ENCODE measurements around the gene ZNF791. TPM values are rescaled to one million over a fixed set of nuclear protein-coding genes. Genes with fewer than 3 reads are reported as not detected.
"Not testable (repeated sequence)": the region's sequence is repeated elsewhere in the genome, so short reads cannot be mapped to it uniquely, and the experiment has no call there.

ZNF791 gene
- total and polyA plus RNA-seq, 2 experiments from 2014 or later = 11.5 to 16.2 TPM

DNA sequence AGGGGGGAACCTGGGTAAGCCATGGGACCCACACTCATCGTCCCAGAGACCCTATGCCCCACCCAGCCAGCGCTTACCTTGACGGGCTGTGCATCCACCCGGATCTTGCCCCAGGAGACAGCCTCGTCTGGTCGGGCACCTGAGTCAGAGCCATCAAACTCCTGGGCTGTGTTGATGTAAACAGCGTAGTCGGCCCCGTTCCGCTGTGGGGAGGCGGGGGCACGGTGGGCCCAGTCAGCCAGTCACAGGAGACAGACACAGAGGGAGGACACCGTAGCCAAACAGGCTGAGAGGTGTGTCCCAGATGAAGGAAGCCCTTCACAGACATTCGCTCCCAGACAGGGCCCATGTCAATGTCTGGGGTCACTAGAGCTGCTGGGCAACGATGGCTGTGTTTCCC is 65.2 kb downstream of the ZNF791 start:
- 97% methylated on average over 15 of the region's 15 CpGs for whole genome bisulfite sequencing (ENCODE audit: low lambda C conversion rate, missing lambda C conversion rate)
- no peak overlapping the region for H3K27ac ChIP-seq
- no peaks in the 10 kb centered on the region for H3K9me3 ChIP-seq (ENCODE audit: low read depth)
- TF ChIP-seq EZH2 (IDR thresholded peaks at IDR 0.05; ENCODE audit: borderline replicate concordance) = no peak
- no peak for TF ChIP-seq EZH2phosphoT487 (IDR thresholded peaks at IDR 0.05; ENCODE audit: low read depth, severe bottlenecking, unreplicated experiment)
- TF ChIP-seq, protein P1, sequence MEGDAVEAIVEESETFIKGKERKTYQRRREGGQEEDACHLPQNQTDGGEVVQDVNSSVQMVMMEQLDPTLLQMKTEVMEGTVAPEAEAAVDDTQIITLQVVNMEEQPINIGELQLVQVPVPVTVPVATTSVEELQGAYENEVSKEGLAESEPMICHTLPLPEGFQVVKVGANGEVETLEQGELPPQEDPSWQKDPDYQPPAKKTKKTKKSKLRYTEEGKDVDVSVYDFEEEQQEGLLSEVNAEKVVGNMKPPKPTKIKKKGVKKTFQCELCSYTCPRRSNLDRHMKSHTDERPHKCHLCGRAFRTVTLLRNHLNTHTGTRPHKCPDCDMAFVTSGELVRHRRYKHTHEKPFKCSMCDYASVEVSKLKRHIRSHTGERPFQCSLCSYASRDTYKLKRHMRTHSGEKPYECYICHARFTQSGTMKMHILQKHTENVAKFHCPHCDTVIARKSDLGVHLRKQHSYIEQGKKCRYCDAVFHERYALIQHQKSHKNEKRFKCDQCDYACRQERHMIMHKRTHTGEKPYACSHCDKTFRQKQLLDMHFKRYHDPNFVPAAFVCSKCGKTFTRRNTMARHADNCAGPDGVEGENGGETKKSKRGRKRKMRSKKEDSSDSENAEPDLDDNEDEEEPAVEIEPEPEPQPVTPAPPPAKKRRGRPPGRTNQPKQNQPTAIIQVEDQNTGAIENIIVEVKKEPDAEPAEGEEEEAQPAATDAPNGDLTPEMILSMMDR (IDR thresholded peaks at IDR 0.05; ENCODE audit: poor library complexity) = no peak
- no peak overlapping the region for H2AFZ ChIP-seq
- H3K9me2 ChIP-seq (replicated peaks; ENCODE audit: insufficient read depth) = no peaks in the 10 kb centered on the region
- no peak overlapping the region for H3K4me2 ChIP-seq
- H3K4me3 ChIP-seq = no peak overlapping the region
- DNase-seq (ENCODE audit: low spot score) = no peak
- peaks cover 22% of the 10 kb centered on the region for H3K79me2 ChIP-seq
- H3K27me3 ChIP-seq = no peaks in the 10 kb centered on the region
- peaks cover 7% of the 10 kb centered on the region for H3K4me1 ChIP-seq (ENCODE audit: insufficient read depth)
- no peaks in the 10 kb centered on the region for H3K36me3 ChIP-seq (replicated peaks; ENCODE audit: insufficient read depth, low read depth)
- no peaks in the 10 kb centered on the region for H4K20me1 ChIP-seq (ENCODE audit: insufficient read depth, poor library complexity, severe bottlenecking)

DNA sequence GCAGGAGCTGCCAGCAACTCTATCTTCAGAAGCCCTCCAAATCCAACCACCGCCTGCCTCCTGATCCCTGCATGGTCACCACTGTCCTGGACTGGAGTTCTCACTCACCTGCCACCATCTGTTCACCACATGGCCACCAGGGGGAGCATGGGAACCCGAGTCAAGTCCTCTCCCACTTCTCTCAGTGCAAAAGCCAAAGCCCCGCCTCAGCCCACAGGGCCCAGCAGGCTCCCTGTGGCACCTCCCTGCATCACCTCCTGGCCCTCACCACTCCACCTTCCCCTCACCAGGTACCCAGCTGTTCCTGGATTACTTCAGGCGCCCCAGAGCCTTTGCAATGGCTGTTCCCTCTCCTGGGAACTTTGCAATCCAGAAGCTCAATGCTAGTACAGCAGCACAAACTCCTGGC is 65.7 kb downstream of the ZNF791 start:
- Histone ChIP-seq H3K79me2 (peaks cover 19% of the 10 kb centered on the region), H3K9me3 (ENCODE audit: low read depth) (no peaks in the 10 kb centered on the region), H3K9me2 (replicated peaks; ENCODE audit: insufficient read depth) (no peaks in the 10 kb centered on the region), H3K36me3 (replicated peaks; ENCODE audit: insufficient read depth, low read depth) (no peaks in the 10 kb centered on the region), H3K4me3 (no peak overlapping the region), H3K27ac (no peak overlapping the region), H3K4me1 (ENCODE audit: insufficient read depth) (peaks cover 7% of the 10 kb centered on the region), H2AFZ (no peak overlapping the region), H3K27me3 (no peaks in the 10 kb centered on the region), H4K20me1 (ENCODE audit: insufficient read depth, poor library complexity, severe bottlenecking) (no peaks in the 10 kb centered on the region), H3K4me2 (no peak overlapping the region)
- TF ChIP-seq EZH2 (IDR thresholded peaks at IDR 0.05; ENCODE audit: borderline replicate concordance) (no peak), EZH2phosphoT487 (IDR thresholded peaks at IDR 0.05; ENCODE audit: low read depth, severe bottlenecking, unreplicated experiment) (no peak)
- TF ChIP-seq, protein P1 (IDR thresholded peaks at IDR 0.05; ENCODE audit: poor library complexity) = peak; percentile 66
- WGBS (ENCODE audit: low lambda C conversion rate, missing lambda C conversion rate) = 17% methylated on average over 4 of the region's 4 CpGs
- DNase-seq (ENCODE audit: low spot score) = peak; percentile 89

DNA sequence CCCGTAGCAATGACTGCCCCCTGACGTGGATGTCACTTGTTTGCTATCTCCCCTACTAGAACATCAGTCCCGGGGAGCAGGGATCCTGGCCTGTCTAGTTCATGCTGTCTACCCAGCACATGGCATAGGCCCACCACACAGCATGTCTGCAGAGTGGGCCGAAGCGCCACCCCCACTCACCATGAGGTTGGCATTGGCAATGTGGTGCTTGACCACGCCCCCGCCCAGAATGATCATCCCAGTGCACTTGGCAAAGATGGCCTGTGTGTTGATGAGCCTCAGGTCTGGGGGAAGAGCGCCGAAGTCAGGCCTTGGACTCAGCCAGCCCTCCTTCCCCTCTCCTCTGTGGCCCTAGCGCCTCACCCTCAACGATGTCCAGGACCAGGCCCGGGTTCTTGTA is 66.2 kb downstream of the ZNF791 start:
- H3K9me2 ChIP-seq (replicated peaks; ENCODE audit: insufficient read depth) = no peaks in the 10 kb centered on the region
- DNase-seq (ENCODE audit: low spot score) = no peak
- H3K4me2 ChIP-seq = no peak overlapping the region
- H3K4me3 ChIP-seq = no peak overlapping the region
- TF ChIP-seq, protein P1 (IDR thresholded peaks at IDR 0.05; ENCODE audit: poor library complexity) = no peak
- TF ChIP-seq EZH2phosphoT487 (IDR thresholded peaks at IDR 0.05; ENCODE audit: low read depth, severe bottlenecking, unreplicated experiment) = no peak
- H2AFZ ChIP-seq = no peak overlapping the region
- H3K79me2 ChIP-seq = peaks cover 16% of the 10 kb centered on the region
- H3K9me3 ChIP-seq (ENCODE audit: low read depth) = no peaks in the 10 kb centered on the region
- no peaks in the 10 kb centered on the region for H3K27me3 ChIP-seq
- H3K4me1 ChIP-seq (ENCODE audit: insufficient read depth) = peaks cover 7% of the 10 kb centered on the region
- no peaks in the 10 kb centered on the region for H3K36me3 ChIP-seq (replicated peaks; ENCODE audit: insufficient read depth, low read depth)
- WGBS (ENCODE audit: low lambda C conversion rate, missing lambda C conversion rate) = 98% methylated on average over 12 of the region's 12 CpGs
- H3K27ac ChIP-seq = no peak overlapping the region
- H4K20me1 ChIP-seq (ENCODE audit: insufficient read depth, poor library complexity, severe bottlenecking) = no peaks in the 10 kb centered on the region

DNA sequence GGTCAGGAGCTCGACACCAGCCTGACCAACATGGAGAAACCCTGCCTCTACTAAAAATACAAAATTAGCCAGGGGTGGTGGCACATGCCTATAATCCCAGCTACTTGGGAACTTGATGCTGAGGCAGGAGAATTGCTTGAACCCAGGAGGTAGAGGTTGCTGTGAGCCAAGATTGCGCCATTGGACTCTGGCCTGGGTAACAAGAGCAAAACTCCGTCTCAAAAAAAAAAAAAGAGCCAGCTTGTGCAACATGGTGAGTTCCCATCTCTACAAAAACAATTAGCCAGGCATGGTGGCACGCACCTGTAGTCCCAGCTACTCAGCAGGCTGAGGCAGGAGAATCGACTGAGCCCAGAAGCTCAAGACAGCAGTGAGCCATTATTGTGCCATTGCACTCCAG is 67.3 kb downstream of the ZNF791 start:
- not testable (repeated sequence) for H3K9me3 ChIP-seq (ENCODE audit: low read depth); H3K4me1 ChIP-seq (ENCODE audit: insufficient read depth); H3K27me3 ChIP-seq; H2AFZ ChIP-seq; H3K4me2 ChIP-seq; H3K9me2 ChIP-seq (replicated peaks; ENCODE audit: insufficient read depth); H3K4me3 ChIP-seq; H3K36me3 ChIP-seq (replicated peaks; ENCODE audit: insufficient read depth, low read depth); H3K27ac ChIP-seq; H4K20me1 ChIP-seq (ENCODE audit: insufficient read depth, poor library complexity, severe bottlenecking); DNase-seq (ENCODE audit: low spot score)
- WGBS (ENCODE audit: low lambda C conversion rate, missing lambda C conversion rate) = 92% methylated on average over 5 of the region's 5 CpGs
- H3K79me2 ChIP-seq = peaks cover 16% of the 10 kb centered on the region

All from hepatocyte (in vitro differentiated cells).